Glutamatergic neuron (in vitro differentiated cells): Measurements from ENCODE around the gene FNDC1. TPM values are rescaled to one million over a fixed set of nuclear protein-coding genes. Genes with fewer than 3 reads are reported as not detected.
"Not testable (repeated sequence)": the region's sequence is repeated elsewhere in the genome, so short reads cannot be mapped to it uniquely, and the experiment has no call there.

ENCODE experiments used
- DNase-seq: peaks from one replicate; pipeline ENCODE4 v3.0.0; 2022
- H3K27ac Mint-ChIP-seq: one replicate; pipeline ENCODE4 v1.8.0; 2020; ENCODE audit warnings: mild to moderate bottlenecking, mixed read lengths, inconsistent platforms; ENCODE audit not compliant: unreplicated experiment
- H3K27me3 Mint-ChIP-seq: one replicate; pipeline ENCODE4 v1.8.0; 2020; ENCODE audit warnings: mild to moderate bottlenecking, moderate library complexity, mixed read lengths, inconsistent platforms; ENCODE audit not compliant: unreplicated experiment
- H3K36me3 Mint-ChIP-seq: one replicate; pipeline ENCODE4 v1.8.0; 2020; ENCODE audit warnings: mild to moderate bottlenecking, mixed read lengths, inconsistent platforms; ENCODE audit not compliant: unreplicated experiment
- H3K4me1 Mint-ChIP-seq: one replicate; pipeline ENCODE4 v1.8.0; 2020; ENCODE audit warnings: mild to moderate bottlenecking, low read depth, mixed read lengths, inconsistent platforms; ENCODE audit not compliant: unreplicated experiment
- H3K4me3 Mint-ChIP-seq: one replicate; pipeline ENCODE4 v1.8.0; 2020; ENCODE audit warnings: mild to moderate bottlenecking, mixed read lengths, inconsistent platforms; ENCODE audit not compliant: unreplicated experiment
- H3K9me3 Mint-ChIP-seq: one replicate; pipeline ENCODE4 v1.8.0; 2020; ENCODE audit warnings: mild to moderate bottlenecking, moderate library complexity, mixed read lengths, inconsistent platforms; ENCODE audit not compliant: unreplicated experiment
- CTCF ChIP-seq: fragments of 200-600 bp; sonication (generic); IDR thresholded peaks from one replicate; pipeline ENCODE4 v1.5.0; 2021; ENCODE audit not compliant: partially characterized antibody, unreplicated experiment
- long read RNA-seq: library from polyadenylated mRNA; unstranded; transcript quantifications from one replicate; pipeline ENCODE4 v2.0.0, GENCODE V29; 2020; ENCODE audit not compliant: unreplicated experiment
- total RNA-seq: library from RNA; stranded (reverse); fragmentation: NEBNext Ultra II Directional; extraction: Animal tissue kit (Norgen Biotek cat#: 25700); gene quantifications from one replicate; pipeline ENCODE4 v1.2.1, GENCODE V29; 2021; ENCODE audit not compliant: unreplicated experiment

Gene FNDC1
- total RNA-seq: 0.88 TPM
- long read RNA-seq: 0 reads

DNA sequence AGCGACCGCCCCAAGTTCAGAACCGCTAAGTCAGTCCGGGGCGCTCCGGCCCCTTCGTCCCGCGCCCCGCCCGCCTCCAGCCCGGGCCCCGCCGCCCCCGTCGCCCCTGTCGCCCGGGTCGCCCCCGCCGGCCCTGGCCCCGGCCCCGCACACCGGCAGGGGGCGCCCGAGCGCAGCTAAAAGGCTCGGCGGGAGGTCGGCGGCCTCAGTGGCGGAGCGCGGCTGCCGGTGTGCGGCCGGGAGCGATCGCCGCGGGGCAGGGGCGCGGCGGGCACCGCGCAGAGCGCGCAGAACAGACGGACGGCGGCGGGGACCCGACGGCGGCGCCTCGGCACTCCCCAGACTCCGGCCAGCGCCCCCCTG is at the start of gene FNDC1:
Gene FNDC1 (plus strand): TSS at position 208 of the 363 bp plus-strand sequence. CDS start 197 bp downstream, outside the sequence.
- peak within 1 kb of the TSS; percentile 87 for H3K4me3 Mint-ChIP-seq
- no peaks in the 10 kb centered on the region for H3K9me3 Mint-ChIP-seq
- H3K27ac Mint-ChIP-seq: peak within 1 kb of the TSS; percentile 73
- TF ChIP-seq CTCF: no peak
- H3K36me3 Mint-ChIP-seq: peaks cover 4% of the 10 kb centered on the region
- peak; percentile 82 for DNase-seq
- peaks cover 22% of the 10 kb centered on the region for H3K27me3 Mint-ChIP-seq
- peaks cover 9% of the 10 kb centered on the region for H3K4me1 Mint-ChIP-seq

DNA sequence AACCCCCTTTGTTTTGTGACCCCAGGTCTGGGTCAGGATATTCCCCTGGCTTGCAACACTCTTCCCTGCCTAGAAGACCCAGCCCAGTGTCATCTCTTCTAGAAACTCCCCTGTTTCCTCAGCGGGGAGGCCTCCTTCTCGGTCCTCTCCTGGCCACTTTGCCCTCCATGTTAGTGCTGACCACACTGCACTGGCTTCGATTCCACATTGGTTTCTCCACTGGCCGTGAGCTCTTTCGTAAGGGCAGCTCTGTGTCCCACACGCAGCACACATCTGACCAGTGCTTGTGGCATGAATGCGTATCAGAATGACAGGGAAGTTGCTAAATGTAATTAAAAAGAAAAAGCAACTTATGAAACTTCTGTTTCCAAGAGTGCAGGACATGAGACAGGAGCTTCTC is 49.4 kb upstream of the FNDC1 start:
- H3K27me3 Mint-ChIP-seq: peaks cover 5% of the 10 kb centered on the region
- H3K36me3 Mint-ChIP-seq: no peaks in the 10 kb centered on the region
- no peak overlapping the region for H3K27ac Mint-ChIP-seq
- H3K9me3 Mint-ChIP-seq: peaks cover 3% of the 10 kb centered on the region
- H3K4me1 Mint-ChIP-seq: peaks cover 2% of the 10 kb centered on the region
- TF ChIP-seq CTCF: no peak
- DNase-seq: no peak
- no peak overlapping the region for H3K4me3 Mint-ChIP-seq

- no peak overlapping the region for H3K4me3 Mint-ChIP-seq
- peaks cover 13% of the 10 kb centered on the region for H3K4me1 Mint-ChIP-seq
- H3K27ac Mint-ChIP-seq: no peak overlapping the region
- peaks cover 5% of the 10 kb centered on the region for H3K27me3 Mint-ChIP-seq
- DNase-seq: no peak
- H3K36me3 Mint-ChIP-seq: no peaks in the 10 kb centered on the region
- no peak for TF ChIP-seq CTCF
- no peaks in the 10 kb centered on the region for H3K9me3 Mint-ChIP-seq
Observed at GRCh38 chr6:159121486-159121885, 47.7 kb upstream of the FNDC1 start.

- H3K4me3 Mint-ChIP-seq: no peak overlapping the region
- H3K9me3 Mint-ChIP-seq: no peaks in the 10 kb centered on the region
- H3K36me3 Mint-ChIP-seq: no peaks in the 10 kb centered on the region
- H3K27me3 Mint-ChIP-seq: peaks cover 7% of the 10 kb centered on the region
- H3K4me1 Mint-ChIP-seq: peaks cover 16% of the 10 kb centered on the region
- DNase-seq: no peak
- H3K27ac Mint-ChIP-seq: no peak overlapping the region
- TF ChIP-seq CTCF: no peak
Observed at GRCh38 chr6:159122453-159122852, 46.7 kb upstream of the FNDC1 start.

- H3K27ac Mint-ChIP-seq, H3K27me3 Mint-ChIP-seq, H3K4me3 Mint-ChIP-seq, DNase-seq, H3K9me3 Mint-ChIP-seq, H3K36me3 Mint-ChIP-seq: not testable (repeated sequence)
- peaks cover 16% of the 10 kb centered on the region for H3K4me1 Mint-ChIP-seq
Observed at GRCh38 chr6:159123831-159124230, 45.4 kb upstream of the FNDC1 start.
